Fibroblast of pulmonary artery (primary cell): ENCODE measurements around the gene ADARB2.
"Not testable (repeated sequence)": the region's sequence is repeated elsewhere in the genome, so short reads cannot be mapped to it uniquely, and the experiment has no call there.

ENCODE experiments used
- DNase-seq: peaks from one replicate; pipeline ENCODE4 v3.0.0-alpha.2; 2010; ENCODE audit warnings: low read depth
- H3K4me3 ChIP-seq: replicated peaks from 2 replicates; pipeline ENCODE4 v1.5.1; 2011; ENCODE audit warnings: low read depth, mild to moderate bottlenecking, control low read depth, low read length, moderate library complexity
- TF ChIP-seq, protein P1 (sequence below): IDR thresholded peaks from 2 replicates; pipeline ENCODE4 v1.5.1; 2011; ENCODE audit warnings: mild to moderate bottlenecking, control low read depth, low read length, inconsistent platforms; ENCODE audit errors: missing control alignments

ADARB2 gene

GRCh38 chr10:1444826-1445225, 292.5 kb downstream of the ADARB2 start:
- DNase-seq, result no peak
- TF ChIP-seq, protein P1, sequence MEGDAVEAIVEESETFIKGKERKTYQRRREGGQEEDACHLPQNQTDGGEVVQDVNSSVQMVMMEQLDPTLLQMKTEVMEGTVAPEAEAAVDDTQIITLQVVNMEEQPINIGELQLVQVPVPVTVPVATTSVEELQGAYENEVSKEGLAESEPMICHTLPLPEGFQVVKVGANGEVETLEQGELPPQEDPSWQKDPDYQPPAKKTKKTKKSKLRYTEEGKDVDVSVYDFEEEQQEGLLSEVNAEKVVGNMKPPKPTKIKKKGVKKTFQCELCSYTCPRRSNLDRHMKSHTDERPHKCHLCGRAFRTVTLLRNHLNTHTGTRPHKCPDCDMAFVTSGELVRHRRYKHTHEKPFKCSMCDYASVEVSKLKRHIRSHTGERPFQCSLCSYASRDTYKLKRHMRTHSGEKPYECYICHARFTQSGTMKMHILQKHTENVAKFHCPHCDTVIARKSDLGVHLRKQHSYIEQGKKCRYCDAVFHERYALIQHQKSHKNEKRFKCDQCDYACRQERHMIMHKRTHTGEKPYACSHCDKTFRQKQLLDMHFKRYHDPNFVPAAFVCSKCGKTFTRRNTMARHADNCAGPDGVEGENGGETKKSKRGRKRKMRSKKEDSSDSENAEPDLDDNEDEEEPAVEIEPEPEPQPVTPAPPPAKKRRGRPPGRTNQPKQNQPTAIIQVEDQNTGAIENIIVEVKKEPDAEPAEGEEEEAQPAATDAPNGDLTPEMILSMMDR, result no peak
- no peak overlapping the region for H3K4me3 ChIP-seq

GRCh38 chr10:1440897-1441296, 296.4 kb downstream of the ADARB2 start:
- H3K4me3 ChIP-seq, result no peak overlapping the region
- TF ChIP-seq, protein P1, result no peak
- DNase-seq, result no peak

DNA sequence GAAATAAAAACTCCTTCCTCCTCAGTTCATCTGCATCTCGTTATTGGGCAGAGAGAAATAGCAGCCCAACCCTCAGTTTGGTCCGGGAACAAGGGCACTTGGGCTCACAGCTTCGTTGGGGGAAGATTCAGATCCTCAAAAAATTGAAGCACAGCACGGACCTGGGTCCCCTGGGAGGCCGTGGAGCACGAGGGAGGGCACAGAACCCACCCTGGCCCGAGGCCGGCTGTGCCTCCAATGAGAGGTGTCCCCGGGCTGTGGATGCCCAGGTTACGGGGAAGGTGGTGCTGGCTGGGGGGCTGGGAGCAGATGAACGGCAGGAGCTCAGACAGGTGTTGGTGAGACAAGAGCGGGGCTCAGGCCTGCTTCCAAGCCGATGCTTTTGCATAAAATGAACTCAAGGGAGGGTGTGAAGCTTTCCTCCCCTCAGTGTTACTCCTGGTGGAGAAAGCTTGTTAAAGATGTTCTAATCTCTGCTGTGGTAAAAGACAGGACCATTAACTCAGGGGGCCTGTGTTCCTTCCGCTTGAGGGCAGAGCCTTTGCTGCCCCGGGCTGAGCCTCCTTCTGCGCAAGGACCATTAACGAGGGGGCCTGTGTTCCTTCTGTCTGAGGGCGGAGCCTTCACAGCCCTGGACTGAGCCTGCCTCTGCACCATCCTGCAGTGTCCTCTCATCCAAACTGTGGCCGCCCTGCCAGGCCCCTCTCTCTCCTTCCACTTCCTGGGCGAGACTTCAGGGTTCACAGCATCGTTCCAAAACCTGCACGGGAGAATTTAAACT, 302.2 kb downstream of the ADARB2 start:
- no peak for DNase-seq
- TF ChIP-seq, protein P1, result no peak
- no peak overlapping the region for H3K4me3 ChIP-seq

DNA sequence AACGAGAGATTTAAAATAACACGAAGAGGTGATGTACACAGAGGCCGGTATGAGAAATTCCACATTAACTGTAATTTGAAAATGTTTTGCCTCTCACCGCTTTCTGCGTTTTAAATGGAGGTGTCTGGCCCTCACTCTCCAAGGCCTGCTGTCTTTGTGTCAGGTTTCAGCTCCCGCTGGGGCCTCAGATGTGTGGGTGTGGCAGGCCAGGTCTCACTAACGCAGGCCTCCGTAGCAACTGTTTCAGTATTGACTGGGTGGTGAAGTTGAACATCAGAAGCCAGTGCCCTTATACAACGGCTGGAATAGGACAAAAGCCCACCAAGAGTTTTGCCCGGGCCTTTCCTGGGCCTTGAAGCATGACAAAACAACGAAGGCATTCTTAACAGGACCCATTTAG, 303.1 kb downstream of the ADARB2 start:
- no peak overlapping the region for H3K4me3 ChIP-seq
- TF ChIP-seq, protein P1, result no peak
- no peak for DNase-seq

DNA sequence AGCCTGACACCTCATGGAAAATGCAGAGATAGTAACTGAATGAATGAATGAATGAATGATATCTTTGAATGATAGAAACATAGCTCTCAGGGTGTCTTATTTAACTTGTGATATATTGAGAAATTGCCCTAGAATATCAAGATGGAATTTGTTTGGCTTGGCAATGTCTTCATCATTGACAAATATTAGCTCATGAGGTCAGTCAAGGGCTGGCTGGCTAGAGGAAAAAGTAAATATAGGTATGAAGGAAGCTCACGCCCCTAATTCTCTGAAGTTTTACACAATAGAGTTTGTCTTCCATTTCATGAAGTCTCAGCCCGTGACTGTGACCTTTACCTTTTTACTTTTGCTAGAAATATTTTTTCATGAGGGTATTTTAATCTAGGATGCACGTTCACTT, 305.2 kb downstream of the ADARB2 start:
- no peak for DNase-seq
- no peak overlapping the region for H3K4me3 ChIP-seq
- TF ChIP-seq, protein P1, result no peak

DNA sequence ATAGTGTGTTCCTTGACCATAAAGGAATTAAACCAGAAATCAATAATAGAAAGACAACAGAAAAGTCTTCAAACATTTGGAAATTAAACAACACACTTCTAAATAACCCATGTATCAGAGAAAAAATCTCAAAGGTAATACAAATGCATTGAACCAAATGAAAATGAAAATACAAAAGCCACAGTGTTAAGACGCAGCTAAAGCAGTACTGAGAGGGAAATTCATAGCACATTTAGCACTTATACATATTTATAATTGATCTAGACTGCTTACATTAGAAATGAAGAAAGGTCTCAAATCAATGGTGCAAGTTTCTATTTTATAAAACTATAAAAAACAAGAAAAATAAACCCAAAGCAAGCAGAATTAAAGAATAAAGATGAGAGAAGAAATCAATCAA, 306.1 kb downstream of the ADARB2 start:
- TF ChIP-seq, protein P1, result no peak
- DNase-seq, result no peak
- no peak overlapping the region for H3K4me3 ChIP-seq

DNA sequence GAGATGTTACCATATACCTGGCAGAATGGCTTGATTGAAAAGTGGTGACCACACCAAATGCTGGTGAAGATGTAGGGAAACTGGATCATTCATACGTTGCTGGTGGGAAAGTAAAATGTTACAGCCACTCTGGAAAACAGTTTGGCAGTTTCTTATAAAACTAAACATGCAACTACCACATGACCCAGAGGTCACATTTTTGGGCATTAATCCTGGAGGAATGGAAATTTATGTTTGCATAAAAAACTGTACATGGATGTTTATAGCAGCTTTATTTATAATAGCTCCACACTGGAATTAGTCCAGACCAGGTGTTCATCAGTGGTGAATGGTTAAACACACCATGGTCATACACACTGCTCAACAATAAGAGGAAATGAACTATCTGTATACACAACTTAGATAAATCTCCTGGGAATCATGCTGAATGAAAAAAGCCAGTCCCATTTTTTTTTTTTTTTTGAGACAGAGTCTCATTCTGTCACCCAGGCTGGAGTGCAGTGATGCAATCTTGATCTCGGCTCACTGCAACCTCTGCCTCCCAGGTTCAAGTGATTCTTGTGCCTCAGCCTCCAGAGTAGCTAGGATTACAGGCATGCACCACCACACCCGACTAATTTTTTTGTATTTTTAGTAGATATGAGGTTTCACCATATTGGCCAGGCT, 309.7 kb downstream of the ADARB2 start:
- DNase-seq, H3K4me3 ChIP-seq: not testable (repeated sequence)
